Neural crest cell (in vitro differentiated cells): ENCODE measurements around the gene RAB29. TPM values are rescaled to one million over a fixed set of nuclear protein-coding genes. Genes with fewer than 3 reads are reported as not detected.

ENCODE experiments used
- DNase-seq: peaks from one replicate; pipeline ENCODE4 v3.0.0; 2021; ENCODE audit warnings: low read depth, mixed read lengths, low spot score
- H3K27ac Mint-ChIP-seq: one replicate; pipeline ENCODE4 v1.8.0; 2021; ENCODE audit warnings: mild to moderate bottlenecking, mixed read lengths; ENCODE audit not compliant: unreplicated experiment
- H3K27me3 Mint-ChIP-seq: 2 replicates; pipeline ENCODE4 v1.8.0; 2021; ENCODE audit warnings: low read depth, mild to moderate bottlenecking, mixed read lengths
- H3K36me3 Mint-ChIP-seq: 2 replicates; pipeline ENCODE4 v1.8.0; 2021; ENCODE audit warnings: low read depth, mild to moderate bottlenecking, mixed read lengths
- H3K4me1 Mint-ChIP-seq: 2 replicates; pipeline ENCODE4 v1.8.0; 2021; ENCODE audit warnings: mixed read lengths
- H3K4me3 Mint-ChIP-seq: one replicate; pipeline ENCODE4 v1.8.0; 2021; ENCODE audit warnings: mild to moderate bottlenecking, mixed read lengths
- H3K9me3 Mint-ChIP-seq: 2 replicates; pipeline ENCODE4 v1.8.0; 2021; ENCODE audit warnings: mixed read lengths
- total RNA-seq: library from RNA; stranded (reverse); gene quantifications from 2 replicates; pipeline ENCODE4 v1.2.1, GENCODE V29; 2021
- TF ChIP-seq, protein P1 (sequence below): fragments of 200-600 bp; sonication (generic); conservative IDR thresholded peaks from 2 replicates; pipeline ENCODE4 v1.5.0; 2021; ENCODE audit warnings: antibody characterized with exemption, mild to moderate bottlenecking

Gene RAB29
- total RNA-seq, 1 donor from 2014 or later: 9.0 TPM

GRCh38 chr1:205802060-205802459, 26.8 kb upstream of the RAB29 start:
- no peak overlapping the region for H3K27ac Mint-ChIP-seq
- no peak for DNase-seq
- TF ChIP-seq, protein P1, sequence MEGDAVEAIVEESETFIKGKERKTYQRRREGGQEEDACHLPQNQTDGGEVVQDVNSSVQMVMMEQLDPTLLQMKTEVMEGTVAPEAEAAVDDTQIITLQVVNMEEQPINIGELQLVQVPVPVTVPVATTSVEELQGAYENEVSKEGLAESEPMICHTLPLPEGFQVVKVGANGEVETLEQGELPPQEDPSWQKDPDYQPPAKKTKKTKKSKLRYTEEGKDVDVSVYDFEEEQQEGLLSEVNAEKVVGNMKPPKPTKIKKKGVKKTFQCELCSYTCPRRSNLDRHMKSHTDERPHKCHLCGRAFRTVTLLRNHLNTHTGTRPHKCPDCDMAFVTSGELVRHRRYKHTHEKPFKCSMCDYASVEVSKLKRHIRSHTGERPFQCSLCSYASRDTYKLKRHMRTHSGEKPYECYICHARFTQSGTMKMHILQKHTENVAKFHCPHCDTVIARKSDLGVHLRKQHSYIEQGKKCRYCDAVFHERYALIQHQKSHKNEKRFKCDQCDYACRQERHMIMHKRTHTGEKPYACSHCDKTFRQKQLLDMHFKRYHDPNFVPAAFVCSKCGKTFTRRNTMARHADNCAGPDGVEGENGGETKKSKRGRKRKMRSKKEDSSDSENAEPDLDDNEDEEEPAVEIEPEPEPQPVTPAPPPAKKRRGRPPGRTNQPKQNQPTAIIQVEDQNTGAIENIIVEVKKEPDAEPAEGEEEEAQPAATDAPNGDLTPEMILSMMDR: no peak
- peaks cover 4% of the 10 kb centered on the region for H3K4me1 Mint-ChIP-seq
- peaks cover 9% of the 10 kb centered on the region for H3K36me3 Mint-ChIP-seq
- no peak overlapping the region for H3K4me3 Mint-ChIP-seq
- H3K27me3 Mint-ChIP-seq: no peaks in the 10 kb centered on the region
- H3K9me3 Mint-ChIP-seq: no peaks in the 10 kb centered on the region

DNA sequence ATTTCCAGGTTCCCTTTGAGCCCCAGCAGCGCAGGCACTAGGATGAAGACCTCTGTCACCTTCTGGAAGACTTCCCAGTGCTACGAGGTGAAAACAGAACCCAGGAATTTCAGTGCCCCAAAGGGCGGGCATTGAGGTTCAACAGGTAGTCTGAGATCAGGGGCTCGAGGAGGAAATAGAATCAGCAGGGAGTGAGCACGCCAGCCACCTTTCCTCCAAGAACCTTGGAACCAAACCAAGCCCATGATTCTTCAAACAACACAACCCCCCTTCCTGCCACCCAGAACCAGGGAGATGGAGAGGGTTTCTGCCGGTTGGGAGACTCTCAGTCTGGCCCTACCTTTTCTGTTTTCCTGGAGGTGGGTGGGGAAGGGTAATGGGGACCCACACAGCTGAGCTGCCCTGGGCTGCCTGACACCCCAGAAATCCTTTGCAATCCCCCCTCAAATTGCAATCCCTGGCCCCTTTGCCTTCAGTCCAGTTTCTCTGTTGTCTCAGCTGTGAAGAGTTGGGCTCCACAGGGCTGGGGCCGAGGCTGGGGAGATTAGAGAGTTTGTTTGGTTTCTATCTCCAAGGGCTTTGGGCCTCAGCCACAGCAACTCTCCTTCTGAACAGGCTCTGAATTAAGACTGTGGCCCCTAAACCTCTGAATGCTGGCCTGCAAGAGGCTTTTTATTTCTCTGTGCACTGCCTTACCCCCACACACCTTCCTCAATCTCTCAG, 25.9 kb upstream of the RAB29 start:
- Mint-ChIP-seq H3K27ac (peak overlapping the region; percentile 95), H3K9me3 (no peaks in the 10 kb centered on the region), H3K4me1 (peaks cover 4% of the 10 kb centered on the region), H3K27me3 (no peaks in the 10 kb centered on the region), H3K4me3 (no peak overlapping the region), H3K36me3 (peaks cover 12% of the 10 kb centered on the region)
- DNase-seq: no peak
- TF ChIP-seq, protein P1: no peak

DNA sequence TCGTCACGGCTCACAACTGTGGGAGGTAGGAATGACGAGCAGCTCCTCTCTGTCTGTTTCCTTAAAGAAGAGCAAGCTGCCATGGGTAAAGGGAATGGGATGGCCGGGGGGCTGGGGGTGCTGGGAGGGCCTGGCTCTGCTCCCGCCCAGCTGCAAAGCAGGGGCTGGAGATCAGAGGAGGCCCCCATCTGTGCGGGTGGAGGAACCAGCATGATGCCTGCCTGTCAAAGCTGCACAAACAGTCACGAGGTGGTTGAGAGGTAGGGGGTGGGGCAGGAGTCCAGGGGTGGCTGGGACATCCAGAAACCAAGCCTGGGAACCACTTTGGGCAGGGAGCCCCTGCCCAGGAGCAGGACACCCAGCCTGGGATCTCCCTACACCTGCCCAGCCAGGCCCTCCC, 25.1 kb upstream of the RAB29 start:
- H3K9me3 Mint-ChIP-seq: no peaks in the 10 kb centered on the region
- H3K4me1 Mint-ChIP-seq: peaks cover 1% of the 10 kb centered on the region
- TF ChIP-seq, protein P1: no peak
- H3K4me3 Mint-ChIP-seq: no peak overlapping the region
- DNase-seq: no peak
- no peaks in the 10 kb centered on the region for H3K27me3 Mint-ChIP-seq
- peak overlapping the region; percentile 43 for H3K27ac Mint-ChIP-seq
- peaks cover 12% of the 10 kb centered on the region for H3K36me3 Mint-ChIP-seq

DNA sequence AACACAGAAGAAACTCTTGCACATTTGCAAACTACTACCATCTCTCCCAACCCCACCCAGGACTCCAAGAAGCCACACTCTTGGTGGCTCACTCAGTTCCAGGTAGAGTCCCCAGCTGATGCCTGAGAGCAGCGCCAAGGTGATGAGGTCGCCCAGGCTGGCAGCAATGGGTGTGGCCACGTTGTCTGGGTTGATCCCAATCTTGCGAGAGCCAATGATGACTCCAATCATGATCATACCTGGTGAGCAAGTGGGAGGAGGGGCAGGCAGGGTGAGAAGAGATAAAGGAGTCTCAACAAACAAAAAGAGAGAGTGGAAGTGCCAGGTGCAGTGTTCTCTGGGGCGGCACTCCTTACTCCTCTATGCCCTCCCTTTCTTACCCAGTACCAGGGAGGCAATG, 23.3 kb upstream of the RAB29 start:
- H3K27ac Mint-ChIP-seq: no peak overlapping the region
- H3K4me1 Mint-ChIP-seq: no peaks in the 10 kb centered on the region
- H3K27me3 Mint-ChIP-seq: no peaks in the 10 kb centered on the region
- no peaks in the 10 kb centered on the region for H3K9me3 Mint-ChIP-seq
- H3K4me3 Mint-ChIP-seq: no peak overlapping the region
- DNase-seq: no peak
- H3K36me3 Mint-ChIP-seq: peaks cover 8% of the 10 kb centered on the region
- TF ChIP-seq, protein P1: no peak

DNA sequence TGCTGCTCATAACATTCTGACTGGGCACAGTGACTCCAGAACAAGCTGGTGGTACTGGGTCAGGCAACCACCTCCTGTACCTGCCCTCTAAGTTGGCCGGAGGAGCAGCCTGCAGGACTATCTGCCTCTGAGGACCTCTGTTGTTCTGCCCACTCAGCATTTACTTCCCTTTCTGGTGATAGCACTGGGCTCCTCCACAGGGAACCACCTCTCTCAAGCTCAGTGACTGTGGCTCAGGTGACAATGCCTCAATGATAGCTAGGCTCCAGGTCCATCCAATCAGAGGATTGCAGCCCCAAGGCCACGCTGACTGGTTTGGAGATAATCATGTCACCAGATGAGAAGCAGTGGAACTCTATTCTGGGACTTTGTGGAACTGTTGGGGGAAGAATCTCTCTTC, 21.9 kb upstream of the RAB29 start:
- TF ChIP-seq, protein P1: no peak
- Mint-ChIP-seq H3K36me3 (peaks cover 8% of the 10 kb centered on the region), H3K9me3 (no peaks in the 10 kb centered on the region), H3K27me3 (no peaks in the 10 kb centered on the region), H3K4me3 (no peak overlapping the region), H3K27ac (peak overlapping the region; percentile 46), H3K4me1 (no peaks in the 10 kb centered on the region)
- no peak for DNase-seq
